Esophagus squamous epithelium (tissue), 5 donors: Measurements from ENCODE around the gene TFB1M. TPM values are rescaled to one million over a fixed set of nuclear protein-coding genes. Genes with fewer than 3 reads are reported as not detected.

ENCODE experiments used
- DNase-seq: peaks from one replicate; lab custom pipeline; 2025; lab: John Stamatoyannopoulos, UW
- H3K27ac ChIP-seq, 4 donors: fragments of 200-600 bp; sonication (generic); one replicate each; pipeline ENCODE4 v1.5.1; 2016 to 2019; ENCODE audit warnings: mild to moderate bottlenecking in 1 of 4
- H3K27me3 ChIP-seq, 4 donors: fragments of 200-600 bp; sonication (generic); 1 replicate in 3 of 4; 2 replicates in 1 of 4; pipeline versions ENCODE4 v1.5.1 to v1.6.0; 2017 to 2021; ENCODE audit warnings: antibody characterized with exemption in 1 of 4
- H3K36me3 ChIP-seq, 3 donors: fragments of 200-600 bp; sonication (generic); one replicate each; pipeline ENCODE4 v1.5.1; 2016 to 2019
- H3K4me1 ChIP-seq, 3 donors: fragments of 200-600 bp; sonication (generic); one replicate each; pipeline ENCODE4 v1.5.1; 2017 to 2019
- H3K4me3 ChIP-seq, 4 donors: fragments of 200-600 bp; sonication (generic); 1 replicate in 3 of 4; 2 replicates in 1 of 4; pipeline ENCODE4 v1.5.1; 2016 to 2019; ENCODE audit warnings: mild to moderate bottlenecking in 2 of 4, moderate library complexity in 1 of 4
- H3K9me3 ChIP-seq, 3 donors: fragments of 200-600 bp; sonication (generic); one replicate each; pipeline ENCODE4 v1.5.1; 2016 to 2019
- POLR2A ChIP-seq, 4 donors: fragments of 450-650 bp; IDR thresholded peaks; one replicate each; pipeline ENCODE4 v1.6.1; 2017; ENCODE audit warnings: antibody characterized with exemption in 4 of 4, mild to moderate bottlenecking in 4 of 4, moderate library complexity in 3 of 4
- WGBS, 2 donors: methylation state at CpG; one replicate each; pipeline ENCODE4 v1.1.5; 2018; 5-methylcytosine and 5-hydroxymethylcytosine counted together
- intact Hi-C: fragments of 100-400 bp; cut with DNase I; formaldehyde crosslinking; loops from one replicate; pipeline ENCODE4 v1.15.0; 2022
- total RNA-seq, 4 donors: library from RNA; depleted of rRNA; stranded (reverse); fragments of >200 nt; gene quantifications; one replicate each; pipeline ENCODE4 v1.1.0, GENCODE V29; 2016
- TF ChIP-seq, protein P1 (sequence below), 6 experiments: fragments of 450-650 bp in 4 of 6; fragments of 200-600 bp in 2 of 6; sonication (generic) in 2 of 6; IDR thresholded peaks; one replicate each; pipeline ENCODE4 v1.5.1; 2016 to 2019; ENCODE audit warnings: antibody characterized with exemption in 6 of 6, mild to moderate bottlenecking in 4 of 6, moderate library complexity in 4 of 6
- donor health status: DM: yes; HTN: yes; CAD: no.

TFB1M gene
- total RNA-seq, 4 donors from 2014 or later, result 11.2 to 15.6 (median 11.4) TPM

DNA sequence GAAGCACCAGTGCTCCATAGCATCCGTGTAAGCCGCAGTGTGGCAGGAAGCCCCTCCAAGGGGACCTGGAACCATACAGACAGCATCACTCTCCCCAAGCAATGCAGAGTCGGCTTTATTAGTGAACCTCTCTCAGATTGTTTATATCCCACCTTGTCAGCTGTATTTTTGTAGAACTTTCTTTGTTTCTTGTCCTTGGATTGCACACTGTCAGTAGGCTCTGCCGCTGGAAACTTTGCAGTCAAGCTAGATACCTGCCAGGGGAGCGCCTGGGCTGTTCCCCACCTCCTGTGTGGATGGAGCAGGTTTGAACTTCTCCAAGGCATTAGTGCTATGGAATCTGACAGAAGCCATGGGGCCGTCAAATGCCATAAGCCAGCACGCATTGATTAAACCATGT is 69.1 kb downstream of the TFB1M start:
- peaks cover 0 to 11% (median 0%) of the 10 kb centered on the region in 3 donors for H3K36me3 ChIP-seq
- no peak overlapping the region for H3K4me3 ChIP-seq
- no peak for DNase-seq
- intact Hi-C loops, result loop anchor here (5.0 kb wide), 1 partner anchor 68 kb away; no protein-coding TSS in a partner anchor
- no peak for TF ChIP-seq POLR2A (IDR thresholded peaks at IDR 0.05)
- TF ChIP-seq, protein P1, sequence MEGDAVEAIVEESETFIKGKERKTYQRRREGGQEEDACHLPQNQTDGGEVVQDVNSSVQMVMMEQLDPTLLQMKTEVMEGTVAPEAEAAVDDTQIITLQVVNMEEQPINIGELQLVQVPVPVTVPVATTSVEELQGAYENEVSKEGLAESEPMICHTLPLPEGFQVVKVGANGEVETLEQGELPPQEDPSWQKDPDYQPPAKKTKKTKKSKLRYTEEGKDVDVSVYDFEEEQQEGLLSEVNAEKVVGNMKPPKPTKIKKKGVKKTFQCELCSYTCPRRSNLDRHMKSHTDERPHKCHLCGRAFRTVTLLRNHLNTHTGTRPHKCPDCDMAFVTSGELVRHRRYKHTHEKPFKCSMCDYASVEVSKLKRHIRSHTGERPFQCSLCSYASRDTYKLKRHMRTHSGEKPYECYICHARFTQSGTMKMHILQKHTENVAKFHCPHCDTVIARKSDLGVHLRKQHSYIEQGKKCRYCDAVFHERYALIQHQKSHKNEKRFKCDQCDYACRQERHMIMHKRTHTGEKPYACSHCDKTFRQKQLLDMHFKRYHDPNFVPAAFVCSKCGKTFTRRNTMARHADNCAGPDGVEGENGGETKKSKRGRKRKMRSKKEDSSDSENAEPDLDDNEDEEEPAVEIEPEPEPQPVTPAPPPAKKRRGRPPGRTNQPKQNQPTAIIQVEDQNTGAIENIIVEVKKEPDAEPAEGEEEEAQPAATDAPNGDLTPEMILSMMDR (IDR thresholded peaks at IDR 0.05), result no peak
- H3K27me3 ChIP-seq, result no peaks in the 10 kb centered on the region
- WGBS, 2 donors, result 87 to 90% methylated on average over 7 of the region's 7 CpGs
- H3K27ac ChIP-seq, result peak overlapping the region in 2 of 4 donors; percentile 2 to 49
- H3K9me3 ChIP-seq, result no peaks in the 10 kb centered on the region
- H3K4me1 ChIP-seq, result peaks cover 0 to 8% (median 0%) of the 10 kb centered on the region in 3 donors

DNA sequence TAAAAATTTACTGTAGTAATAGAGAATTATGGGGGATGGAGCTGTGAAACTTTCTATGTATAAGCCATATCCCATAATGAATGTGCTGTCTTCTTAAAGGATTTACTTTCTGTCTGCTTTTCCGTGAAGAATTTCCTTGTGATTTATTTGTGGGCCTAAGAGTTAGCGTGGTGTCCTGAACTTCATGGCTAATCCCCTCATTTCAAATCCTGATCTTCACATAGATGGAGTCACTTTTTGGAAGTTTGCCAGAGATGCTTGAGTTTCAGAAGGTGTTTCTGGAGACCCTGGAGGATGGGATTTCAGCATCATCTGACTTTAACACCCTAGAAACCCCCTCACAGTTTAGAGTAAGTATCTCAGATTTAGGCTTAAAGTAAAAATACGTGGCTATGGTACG is 69.8 kb downstream of the TFB1M start:
- Histone ChIP-seq H3K36me3 (peaks cover 0 to 3% (median 0%) of the 10 kb centered on the region in 3 donors), H3K4me3 (no peak overlapping the region), H3K27ac (peak overlapping the region in 2 of 4 donors; percentile 22 to 49), H3K27me3 (no peaks in the 10 kb centered on the region), H3K9me3 (no peaks in the 10 kb centered on the region), H3K4me1 (peaks cover 0 to 8% (median 0%) of the 10 kb centered on the region in 3 donors)
- TF ChIP-seq POLR2A (IDR thresholded peaks at IDR 0.05), result no peak
- intact Hi-C loops, result no loop called here
- no peak for DNase-seq
- 65 to 80% methylated on average over 4 of the region's 4 CpGs for WGBS, 2 donors

DNA sequence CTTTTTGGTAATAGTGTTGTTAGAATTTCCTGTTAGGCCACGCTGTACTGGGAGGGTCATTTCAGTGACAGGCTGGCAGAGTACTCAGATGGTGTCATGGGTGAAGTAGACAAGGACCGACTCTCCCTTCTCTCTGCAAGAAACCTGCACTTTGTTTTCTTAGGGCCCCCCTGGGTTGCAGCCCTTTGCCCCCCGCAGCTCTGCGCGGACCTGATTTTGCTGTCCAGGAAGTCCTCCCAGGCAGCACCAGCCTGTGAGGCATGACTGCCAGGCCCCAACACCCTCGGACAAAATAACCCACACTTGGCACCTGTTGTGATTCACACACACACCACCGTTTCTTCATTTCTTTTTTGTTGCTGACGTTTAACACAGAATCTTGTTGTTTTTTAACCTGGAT is 72.3 kb downstream of the TFB1M start:
- Histone ChIP-seq H3K27me3 (no peaks in the 10 kb centered on the region), H3K4me1 (no peaks in the 10 kb centered on the region), H3K9me3 (no peaks in the 10 kb centered on the region), H3K4me3 (no peak overlapping the region), H3K36me3 (no peaks in the 10 kb centered on the region), H3K27ac (peak overlapping the region in 2 of 4 donors; percentile 16 to 57)
- WGBS, 2 donors, result 80 to 82% methylated on average over 7 to 8 of the region's 8 CpGs
- intact Hi-C loops, result no loop called here
- no peak for TF ChIP-seq POLR2A (IDR thresholded peaks at IDR 0.05)
- TF ChIP-seq, protein P1 (IDR thresholded peaks at IDR 0.05), result no peak
- DNase-seq, result no peak

DNA sequence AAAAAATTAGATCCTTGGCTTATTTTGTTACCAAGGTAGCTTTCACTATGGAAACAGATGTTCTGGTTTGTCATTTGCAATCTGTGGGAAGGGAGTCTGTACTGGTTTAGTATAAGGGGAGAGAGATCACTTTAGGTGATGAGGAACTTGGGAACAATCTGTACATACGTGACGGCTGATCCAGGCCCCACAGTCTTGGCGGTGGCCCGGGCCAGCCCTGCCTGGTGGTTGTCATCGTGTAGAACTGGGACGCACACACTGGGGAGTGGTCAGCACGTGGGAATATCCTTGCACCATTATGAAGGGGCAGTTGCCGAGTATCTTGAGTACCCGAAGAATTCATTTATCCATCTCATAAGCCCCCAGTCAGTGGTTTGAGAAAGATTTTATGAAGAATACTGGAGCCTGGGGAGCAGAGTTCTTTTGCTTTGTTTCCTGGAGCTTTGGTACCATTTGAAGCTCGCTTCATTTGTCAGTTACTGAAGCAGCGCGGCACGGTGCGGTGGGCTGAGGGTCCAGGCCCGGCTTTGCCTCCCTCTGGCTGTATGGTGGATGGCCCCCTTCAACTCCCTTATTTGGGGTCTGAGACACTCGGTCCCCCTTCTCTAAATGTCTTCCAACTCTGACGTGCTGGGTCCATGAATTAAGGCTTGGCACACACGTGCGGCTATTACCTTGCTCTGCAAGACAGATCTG is 73.2 kb downstream of the TFB1M start:
- Histone ChIP-seq H3K9me3 (no peaks in the 10 kb centered on the region), H3K4me3 (no peak overlapping the region), H3K27ac (peak overlapping the region in 2 of 4 donors; percentile 16 to 36), H3K27me3 (no peaks in the 10 kb centered on the region), H3K4me1 (no peaks in the 10 kb centered on the region), H3K36me3 (no peaks in the 10 kb centered on the region)
- 83 to 88% methylated on average over 8 to 16 of the region's 19 CpGs for WGBS, 2 donors
- intact Hi-C loops, result no loop called here
- DNase-seq, result no peak
- TF ChIP-seq POLR2A (IDR thresholded peaks at IDR 0.05), result no peak

DNA sequence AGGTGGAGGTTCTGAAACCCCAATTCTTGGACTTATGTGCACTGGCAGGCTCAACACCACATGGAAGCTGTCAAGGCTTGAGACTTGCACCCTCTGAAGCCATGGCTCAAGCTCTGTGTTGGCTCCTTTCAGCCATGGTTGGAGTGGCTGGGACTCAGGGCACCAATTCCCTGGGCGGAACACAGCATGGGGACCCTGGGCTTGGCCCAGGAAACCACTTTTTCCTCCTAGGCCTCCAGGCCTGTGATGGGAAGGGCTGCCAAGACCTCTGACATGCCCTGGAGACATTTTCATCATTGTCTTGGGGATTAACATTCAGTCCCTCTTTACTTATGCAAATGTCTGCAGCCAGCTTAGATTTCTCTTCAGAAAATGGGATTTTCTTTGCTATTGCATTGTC is 76.7 kb downstream of the TFB1M start:
- intact Hi-C loops, result loop anchor here (5.0 kb wide), 1 partner anchor 50 kb away; no protein-coding TSS in a partner anchor
- Histone ChIP-seq H3K36me3 (no peaks in the 10 kb centered on the region), H3K27me3 (no peaks in the 10 kb centered on the region), H3K27ac (no peak overlapping the region), H3K9me3 (no peaks in the 10 kb centered on the region), H3K4me3 (no peak overlapping the region), H3K4me1 (no peaks in the 10 kb centered on the region)
- DNase-seq, result no peak
- TF ChIP-seq, protein P1 (IDR thresholded peaks at IDR 0.05), result no peak
- TF ChIP-seq POLR2A (IDR thresholded peaks at IDR 0.05), result no peak
- WGBS, 2 donors, result no CpG with 5 or more reads among the region's 1 CpG

DNA sequence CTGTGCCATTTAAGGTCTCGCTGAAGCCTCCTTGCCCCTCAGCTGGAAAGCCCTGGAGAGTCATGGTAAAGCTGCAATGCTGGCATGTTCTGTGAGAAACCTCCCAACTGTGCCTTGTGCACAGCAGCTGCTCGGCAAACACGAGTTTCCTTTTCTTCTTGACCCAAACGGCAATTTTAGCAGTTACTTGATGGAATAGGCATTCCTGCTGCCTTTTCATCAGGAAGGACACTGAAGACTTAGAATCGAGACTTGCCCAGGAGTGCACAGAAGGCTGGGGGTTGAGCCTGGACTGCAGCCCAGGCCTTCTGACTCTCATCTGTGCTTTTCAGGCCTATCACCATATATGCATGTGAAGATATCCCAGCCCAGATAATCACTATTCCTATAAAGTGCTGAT is 79.2 kb downstream of the TFB1M start:
- no peaks in the 10 kb centered on the region for H3K27me3 ChIP-seq
- intact Hi-C loops, result loop anchor here (5.0 kb wide), 1 partner anchor 48 kb away; no protein-coding TSS in a partner anchor
- H3K4me3 ChIP-seq, result no peak overlapping the region
- DNase-seq, result no peak
- TF ChIP-seq, protein P1 (IDR thresholded peaks at IDR 0.05), result no peak
- no peak for TF ChIP-seq POLR2A (IDR thresholded peaks at IDR 0.05)
- H3K36me3 ChIP-seq, result no peaks in the 10 kb centered on the region
- peak overlapping the region in 3 of 4 donors; percentile 14 to 38 (median 19) for H3K27ac ChIP-seq
- 63 to 70% methylated on average over 2 to 5 of the region's 5 CpGs for WGBS, 2 donors
- no peaks in the 10 kb centered on the region for H3K9me3 ChIP-seq
- no peaks in the 10 kb centered on the region for H3K4me1 ChIP-seq
